Psoas muscle (tissue), 8 donors: ENCODE data around the gene IQCH. TPM values are rescaled to one million over a fixed set of nuclear protein-coding genes. Genes with fewer than 3 reads are reported as not detected.

Experiments used
- ATAC-seq, 4 donors: fragments of 200-7000 bp; cut with Tn5 transposase; one replicate each; pipeline ENCODE4 v1.9.1; 2020; ENCODE audit warnings: moderate library complexity in 3 of 4, mild to moderate bottlenecking in 2 of 4
- DNase-seq, 2 donors: peaks; one replicate each; pipeline ENCODE4 v3.0.0-alpha.2; 2020
- H3K27ac ChIP-seq: fragments of 200-600 bp; one replicate; pipeline ENCODE4 v1.8.0; 2022
- H3K27me3 ChIP-seq, 3 donors: fragments of 200-600 bp in 1 of 3; one replicate each; pipeline versions ENCODE4 v1.6.1 to v1.8.0; 2013 to 2022; ENCODE audit warnings: low read length in 2 of 3, mild to moderate bottlenecking in 2 of 3, moderate library complexity in 1 of 3; ENCODE audit not compliant: insufficient read depth in 3 of 3
- H3K36me3 ChIP-seq, 2 donors: fragments of 200-600 bp in 1 of 2; one replicate each; pipeline versions ENCODE4 v1.6.1 to v1.8.0; 2013 to 2022; ENCODE audit warnings: low read depth in 1 of 2, mild to moderate bottlenecking in 1 of 2, moderate library complexity in 1 of 2; ENCODE audit not compliant: insufficient read depth in 1 of 2
- H3K4me1 ChIP-seq: fragments of 200-600 bp; one replicate; pipeline ENCODE4 v1.8.0; 2022
- H3K4me3 ChIP-seq: fragments of 200-600 bp; one replicate; pipeline ENCODE4 v1.8.0; 2022; ENCODE audit warnings: mild to moderate bottlenecking
- H3K9me3 ChIP-seq: fragments of 200-600 bp; one replicate; pipeline ENCODE4 v1.8.0; 2022
- WGBS, 3 donors: extraction: QIAGEN DNeasy Blood & Tissue Kit; methylation state at CpG; one replicate each; pipeline versions ENCODE4 v1.1.6 to v1.1.7; 2013; 5-methylcytosine and 5-hydroxymethylcytosine counted together
- intact Hi-C, 2 donors: fragments of 100-400 bp; cut with DNase I; formaldehyde crosslinking; loops; one replicate each; pipeline versions ENCODE4 v1.11.0 to v1.14.2; 2022
- polyA plus RNA-seq, 3 donors: library from polyadenylated mRNA; stranded (reverse); fragments of 200-250 nt; gene quantifications; one replicate each; pipeline ENCODE4 v1.2.3, GENCODE V29; 2013
- total RNA-seq, 4 donors: library from RNA; stranded (reverse); fragmentation: NEBNext Ultra II Directional in 2 of 4; extraction: Animal tissue kit (Norgen Biotek cat#: 25700) in 2 of 4; gene quantifications; one replicate each; pipeline versions ENCODE4 v1.2.1 to v1.2.4, GENCODE V29; 2021 to 2023
- TF ChIP-seq, protein P1 (sequence below): fragments of 200-600 bp; IDR thresholded peaks from one replicate; pipeline ENCODE4 v1.8.0; 2022; ENCODE audit warnings: antibody characterized with exemption
- donor health status: healthy with polysubstance abuse.
- donor health status: DM: no; HTN: no; CAD: no; lungs with moderate emphysema.
- donor health status: Bipolar disorder and iron deficiency.
- donor health status: healthy.
- donor health status: DM: yes; HTN: yes; CAD: no.
- donor health status: DM: no; HTN: no; CAD: no.
- donor health status: DM: no; HTN: no; CAD: no.
- donor health status: DM: yes; HTN: yes; CAD: no.

Gene IQCH
- total and polyA plus RNA-seq, 7 donors: 0.27 to 1.0 (median 0.60) TPM

DNA sequence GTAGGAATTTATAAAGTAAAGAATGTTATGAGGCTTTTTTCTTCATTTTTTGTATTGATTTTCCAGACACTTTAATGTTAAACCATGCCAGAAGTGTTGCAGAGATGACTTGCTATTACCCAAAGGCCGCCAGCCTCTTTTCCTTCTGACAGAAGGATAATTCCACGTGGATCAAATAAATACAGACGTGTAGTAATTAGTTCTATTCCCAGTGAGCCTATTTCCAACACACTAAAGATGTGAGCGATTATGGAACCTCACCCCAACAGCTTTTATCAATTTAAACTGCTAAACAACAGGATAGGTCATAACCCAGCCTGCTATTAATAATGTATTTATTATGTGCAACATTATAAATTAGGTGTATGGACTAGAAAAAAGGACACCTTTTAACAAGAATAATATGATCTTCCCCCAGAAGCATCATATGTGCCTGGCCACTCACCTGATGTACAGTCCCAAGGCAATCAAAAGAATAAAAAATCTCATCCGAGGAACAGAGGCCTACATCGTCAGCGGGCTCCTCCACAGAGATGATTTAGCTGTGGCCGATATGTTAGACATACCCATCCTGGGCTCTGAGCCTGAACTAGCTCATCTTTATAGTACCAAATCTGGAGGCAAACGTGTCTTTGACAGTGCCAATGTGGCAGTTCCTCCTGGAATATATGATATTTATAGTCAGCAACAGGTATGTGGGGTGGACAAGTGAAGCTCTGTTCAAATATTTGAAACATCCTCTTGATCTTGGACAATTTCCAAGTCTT lies 140.5 kb downstream of the IQCH start:
- Histone ChIP-seq H3K27me3 (no peaks in the 10 kb centered on the region), H3K36me3 (no peaks in the 10 kb centered on the region), H3K4me1 (no peaks in the 10 kb centered on the region), H3K9me3 (no peaks in the 10 kb centered on the region), H3K27ac (no peak overlapping the region), H3K4me3 (no peak overlapping the region)
- intact Hi-C loops: no loop called here
- TF ChIP-seq, protein P1, sequence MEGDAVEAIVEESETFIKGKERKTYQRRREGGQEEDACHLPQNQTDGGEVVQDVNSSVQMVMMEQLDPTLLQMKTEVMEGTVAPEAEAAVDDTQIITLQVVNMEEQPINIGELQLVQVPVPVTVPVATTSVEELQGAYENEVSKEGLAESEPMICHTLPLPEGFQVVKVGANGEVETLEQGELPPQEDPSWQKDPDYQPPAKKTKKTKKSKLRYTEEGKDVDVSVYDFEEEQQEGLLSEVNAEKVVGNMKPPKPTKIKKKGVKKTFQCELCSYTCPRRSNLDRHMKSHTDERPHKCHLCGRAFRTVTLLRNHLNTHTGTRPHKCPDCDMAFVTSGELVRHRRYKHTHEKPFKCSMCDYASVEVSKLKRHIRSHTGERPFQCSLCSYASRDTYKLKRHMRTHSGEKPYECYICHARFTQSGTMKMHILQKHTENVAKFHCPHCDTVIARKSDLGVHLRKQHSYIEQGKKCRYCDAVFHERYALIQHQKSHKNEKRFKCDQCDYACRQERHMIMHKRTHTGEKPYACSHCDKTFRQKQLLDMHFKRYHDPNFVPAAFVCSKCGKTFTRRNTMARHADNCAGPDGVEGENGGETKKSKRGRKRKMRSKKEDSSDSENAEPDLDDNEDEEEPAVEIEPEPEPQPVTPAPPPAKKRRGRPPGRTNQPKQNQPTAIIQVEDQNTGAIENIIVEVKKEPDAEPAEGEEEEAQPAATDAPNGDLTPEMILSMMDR: no peak
- WGBS, 3 donors: 65 to 74% (median 71%) methylated on average over 9 of the region's 9 CpGs
- DNase-seq (no peak), ATAC-seq (no peak)

DNA sequence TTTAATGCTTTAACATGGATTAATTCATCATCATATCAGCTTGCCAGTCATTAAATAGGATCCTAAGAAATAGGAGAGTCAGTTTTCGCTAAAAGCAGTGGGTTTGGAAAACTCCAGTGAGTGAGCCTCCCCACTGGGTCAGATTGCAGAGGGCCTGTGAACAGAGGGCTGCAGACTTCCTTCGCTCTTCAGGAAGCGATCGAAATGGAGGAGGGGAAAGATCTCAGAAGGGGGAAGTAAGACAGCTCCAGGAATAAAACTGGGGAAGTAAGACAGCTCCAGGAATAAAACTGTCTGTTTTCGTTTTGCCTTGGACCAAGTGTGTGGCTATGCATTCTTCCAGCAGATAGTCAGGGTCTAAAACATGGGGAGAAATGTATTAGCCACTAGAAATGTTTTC lies 141.5 kb downstream of the IQCH start:
- 67 to 83% (median 71%) methylated on average over 5 of the region's 5 CpGs for WGBS, 3 donors
- H3K36me3 ChIP-seq: no peaks in the 10 kb centered on the region
- no peak overlapping the region for H3K4me3 ChIP-seq
- H3K27ac ChIP-seq: no peak overlapping the region
- H3K4me1 ChIP-seq: no peaks in the 10 kb centered on the region
- ATAC-seq (no peak), DNase-seq (no peak)
- H3K27me3 ChIP-seq: no peaks in the 10 kb centered on the region
- intact Hi-C loops: no loop called here
- TF ChIP-seq, protein P1: no peak
- no peaks in the 10 kb centered on the region for H3K9me3 ChIP-seq

DNA sequence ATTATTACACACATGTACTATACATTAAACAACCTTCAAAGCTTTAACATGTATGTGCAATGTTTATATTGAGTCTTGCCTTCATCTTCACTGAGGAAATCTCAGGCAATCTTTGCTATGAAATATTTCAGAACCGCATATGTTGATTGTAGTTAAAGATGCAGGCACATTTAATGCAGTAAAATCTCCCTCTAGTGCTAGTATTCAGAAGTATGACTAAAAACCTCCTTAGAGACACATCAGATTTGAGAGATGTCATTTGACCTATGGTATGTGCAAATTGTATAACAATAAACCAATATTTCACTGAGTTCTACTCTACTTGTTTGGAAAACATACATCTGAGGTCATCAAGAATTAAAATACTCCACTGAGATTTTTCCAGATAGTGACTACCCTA lies 142.6 kb downstream of the IQCH start:
- Histone ChIP-seq H3K4me3 (no peak overlapping the region), H3K27me3 (no peaks in the 10 kb centered on the region), H3K27ac (no peak overlapping the region), H3K4me1 (no peaks in the 10 kb centered on the region), H3K36me3 (no peaks in the 10 kb centered on the region), H3K9me3 (no peaks in the 10 kb centered on the region)
- 66 to 72% (median 69%) methylated on average over 1 of the region's 1 CpG for WGBS, 3 donors
- no peak for DNase-seq
- ATAC-seq: no peak
- intact Hi-C loops: no loop called here
- TF ChIP-seq, protein P1: no peak

DNA sequence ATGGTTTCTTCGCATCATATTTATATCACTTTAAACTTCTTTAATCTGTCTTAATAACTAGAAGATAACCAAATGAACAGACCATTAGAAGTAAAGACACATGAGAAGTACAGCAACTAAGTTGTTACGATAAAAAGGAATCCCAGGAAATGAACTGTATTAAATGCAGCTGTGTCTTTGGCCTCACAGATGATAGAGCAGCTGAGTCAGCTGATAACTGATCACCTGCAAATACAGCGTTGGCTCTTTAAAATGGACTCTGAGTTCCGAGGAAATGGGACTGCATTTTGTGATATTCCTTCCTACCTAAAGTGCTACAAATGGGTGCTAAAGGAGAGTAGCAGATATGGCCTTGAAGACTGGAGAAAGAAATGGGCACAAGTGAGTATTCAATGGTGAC lies 145.3 kb downstream of the IQCH start:
- WGBS, 3 donors: 67 to 85% (median 72%) methylated on average over 4 of the region's 4 CpGs
- ATAC-seq: no peak

More for the DNA sequence above, 145.3 kb downstream of the IQCH start:
- intact Hi-C loops: no loop called here
- Histone ChIP-seq H3K4me1 (no peaks in the 10 kb centered on the region), H3K4me3 (no peak overlapping the region), H3K9me3 (no peaks in the 10 kb centered on the region), H3K27me3 (no peaks in the 10 kb centered on the region), H3K27ac (no peak overlapping the region), H3K36me3 (no peaks in the 10 kb centered on the region)
- TF ChIP-seq, protein P1: no peak
- DNase-seq: no peak
